SK-N-SH (cell line): ENCODE results near the gene FMNL2. TPM values are rescaled to one million over a fixed set of nuclear protein-coding genes. Genes with fewer than 3 reads are reported as not detected.

ENCODE experiments used
- CTCF ChIA-PET: fragments of 300-600, 350-600 bp; formaldehyde crosslinking; extraction: SDS; loops from one replicate; lab custom pipeline; 2021; lab: Yijun Ruan, JAX
- POLR2A ChIA-PET: fragments of 350-600 bp; sonication (Branson Sonifier 250); formaldehyde crosslinking; extraction: SDS; loops from one replicate; lab custom pipeline; 2020; ENCODE audit warnings: antibody characterized with exemption, inconsistent platforms; lab: Yijun Ruan, JAX
- DNase-seq: peaks from one replicate; pipeline ENCODE4 v3.0.0; 2012
- H2AFZ ChIP-seq: fragments of 200-600 bp; sonication (generic); 2 replicates; pipeline ENCODE4 v1.8.1; 2016; ENCODE audit warnings: antibody characterized with exemption, mild to moderate bottlenecking, low read depth
- H3F3A ChIP-seq: fragments of 200-600 bp; sonication (generic); replicated peaks from 2 replicates; pipeline ENCODE3; 2016; ENCODE audit warnings: antibody characterized with exemption, mild to moderate bottlenecking; ENCODE audit not compliant: insufficient read depth
- H3K27ac ChIP-seq, 2 experiments: fragments of 200-500 bp in 1 of 2; fragments of 200-600 bp in 1 of 2; sonication (Bioruptor generic) in 1 of 2; sonication (generic), shearing (Covaris generic) in 1 of 2; 2 replicates each; pipeline versions ENCODE4 v1.5.1 to v1.6.1; 2014 to 2016; ENCODE audit warnings: low read depth in 2 of 2, inconsistent platforms in 1 of 2, low read length in 1 of 2, mild to moderate bottlenecking in 1 of 2, mixed read lengths in 1 of 2
- H3K27me3 ChIP-seq: fragments of 200-600 bp; sonication (generic), shearing (Covaris generic); 2 replicates; pipeline ENCODE4 v1.6.1; 2016; ENCODE audit warnings: mixed run types; ENCODE audit not compliant: insufficient read depth
- H3K36me3 ChIP-seq, 2 experiments: fragments of 200-500 bp in 1 of 2; fragments of 200-600 bp in 1 of 2; sonication (Bioruptor generic) in 1 of 2; sonication (generic) in 1 of 2; replicated peaks in 1 of 2; 2 replicates each; pipeline versions ENCODE3 to v1.5.1; 2014 to 2016; ENCODE audit warnings: low read length in 1 of 2, mild to moderate bottlenecking in 1 of 2; ENCODE audit not compliant: insufficient read depth in 2 of 2, control insufficient read depth in 1 of 2
- H3K4me1 ChIP-seq, 2 experiments: fragments of 200-500 bp in 1 of 2; fragments of 200-600 bp in 1 of 2; sonication (Bioruptor generic) in 1 of 2; sonication (generic), shearing (Covaris generic) in 1 of 2; 2 replicates each; pipeline versions ENCODE4 v1.5.1 to v1.6.1; 2014 to 2016; ENCODE audit warnings: low read depth in 1 of 2, low read length in 1 of 2, mixed run types in 1 of 2; ENCODE audit not compliant: insufficient read depth in 2 of 2, control insufficient read depth in 1 of 2
- H3K4me2 ChIP-seq: fragments of 200-600 bp; sonication (generic), shearing (Covaris generic); 2 replicates; pipeline ENCODE4 v1.6.1; 2017; ENCODE audit warnings: mixed run types
- H3K4me3 ChIP-seq, 2 experiments: fragments of 200-500 bp in 1 of 2; fragments of 200-600 bp in 1 of 2; sonication (Bioruptor generic) in 1 of 2; sonication (generic), shearing (Covaris generic) in 1 of 2; 2 replicates each; pipeline versions ENCODE4 v1.5.1 to v1.8.1; 2014 to 2016; ENCODE audit warnings: low read depth in 2 of 2, inconsistent platforms in 1 of 2, low read length in 1 of 2, mild to moderate bottlenecking in 1 of 2, mixed read lengths in 1 of 2, moderate library complexity in 1 of 2
- H3K79me2 ChIP-seq: fragments of 200-600 bp; sonication (generic); 2 replicates; pipeline ENCODE4 v1.8.1; 2017; ENCODE audit warnings: mild to moderate bottlenecking; ENCODE audit not compliant: insufficient read depth
- H3K9ac ChIP-seq: fragments of 200-600 bp; sonication (generic); 2 replicates; pipeline ENCODE4 v1.6.1; 2017; ENCODE audit warnings: mixed run types
- H3K9me2 ChIP-seq: fragments of 200-600 bp; sonication (generic); 2 replicates; pipeline ENCODE4 v1.6.1; 2017; ENCODE audit warnings: mixed run types
- H3K9me3 ChIP-seq: fragments of 200-600 bp; sonication (generic); 2 replicates; pipeline ENCODE4 v1.6.1; 2017; ENCODE audit warnings: mixed run types, mild to moderate bottlenecking, moderate library complexity
- H4K20me1 ChIP-seq: fragments of 200-600 bp; sonication (generic); 2 replicates; pipeline ENCODE4 v1.6.1; 2017; ENCODE audit warnings: mild to moderate bottlenecking, mixed run types; ENCODE audit not compliant: insufficient read depth
- CTCF ChIP-seq: fragments of 200-600 bp; sonication (generic); IDR thresholded peaks from 2 replicates; pipeline ENCODE4 v1.6.1; 2017; ENCODE audit warnings: antibody characterized with exemption, mild to moderate bottlenecking, moderate library complexity
- ELF1 ChIP-seq: IDR thresholded peaks from 2 replicates; pipeline ENCODE4 v1.4.0; 2012
- EP300 ChIP-seq, 2 experiments: IDR thresholded peaks; 2 replicates each; pipeline versions ENCODE4 v1.4.0 to v1.6.1; 2012; ENCODE audit warnings: borderline replicate concordance in 1 of 2, low read depth in 1 of 2, low read length in 1 of 2
- EZH2phosphoT487 ChIP-seq: fragments of 200-600 bp; sonication (generic); IDR thresholded peaks from 2 replicates; pipeline ENCODE4 v1.6.1; 2017; ENCODE audit warnings: low read depth, mixed run types, mild to moderate bottlenecking, antibody characterized with exemption, moderate library complexity, borderline replicate concordance
- FOSL2 ChIP-seq: IDR thresholded peaks from 2 replicates; pipeline ENCODE4 v1.4.0; 2012; ENCODE audit warnings: low read depth, mild to moderate bottlenecking, moderate library complexity, borderline replicate concordance
- FOXJ3 ChIP-seq: sonication (generic); formaldehyde crosslinking; IDR thresholded peaks from 2 replicates; pipeline ENCODE4 v1.5.1; 2020; ENCODE audit warnings: mild to moderate bottlenecking, missing genetic modification reagents
- GABPA ChIP-seq: IDR thresholded peaks from 2 replicates; pipeline ENCODE4 v1.4.0; 2012; ENCODE audit warnings: low read depth, mild to moderate bottlenecking
- GATA2 ChIP-seq: sonication (generic); formaldehyde crosslinking; IDR thresholded peaks from 2 replicates; pipeline ENCODE4 v1.5.0; 2020; ENCODE audit warnings: mild to moderate bottlenecking, missing genetic modification reagents
- JUND ChIP-seq: IDR thresholded peaks from 2 replicates; pipeline ENCODE4 v1.4.0; 2012
- MAX ChIP-seq: IDR thresholded peaks from 2 replicates; pipeline ENCODE4 v1.4.0; 2012; ENCODE audit warnings: low read depth
- MEF2A ChIP-seq: IDR thresholded peaks from 2 replicates; pipeline ENCODE4 v1.4.0; 2012; ENCODE audit warnings: low read depth, borderline replicate concordance
- NFIC ChIP-seq: IDR thresholded peaks from 2 replicates; pipeline ENCODE4 v1.4.0; 2012; ENCODE audit warnings: borderline replicate concordance
- NRF1 ChIP-seq: IDR thresholded peaks from 2 replicates; pipeline ENCODE4 v1.6.1; 2012; ENCODE audit warnings: low read depth, mild to moderate bottlenecking, low read length
- RCOR1 ChIP-seq: fragments of 150-350 bp; IDR thresholded peaks from 2 replicates; pipeline ENCODE4 v1.6.1; 2017; ENCODE audit warnings: antibody characterized with exemption, low read length
- RXRA ChIP-seq: IDR thresholded peaks from 2 replicates; pipeline ENCODE4 v1.4.0; 2012; ENCODE audit warnings: low read depth, mild to moderate bottlenecking, borderline replicate concordance
- TEAD4 ChIP-seq: IDR thresholded peaks from 2 replicates; pipeline ENCODE4 v1.4.0; 2012; ENCODE audit warnings: mild to moderate bottlenecking, borderline replicate concordance; ENCODE audit not compliant: insufficient read depth
- ZBTB33 ChIP-seq: IDR thresholded peaks from 2 replicates; pipeline ENCODE4 v1.4.0; 2012; ENCODE audit warnings: low read depth, borderline replicate concordance
- WGBS: methylation state at CpG from one replicate; pipeline ENCODE4 v1.1.6; 2017; ENCODE audit warnings: low lambda C conversion rate; 5-methylcytosine and 5-hydroxymethylcytosine counted together
- polyA plus RNA-seq, 3 experiments: library from polyadenylated mRNA; depleted of rRNA; stranded (reverse); fragments of >200 nt; gene quantifications; 2 replicates each; pipeline ENCODE4 v1.2.3, GENCODE V29; 2012
- TF ChIP-seq, protein P1 (sequence below): IDR thresholded peaks from 2 replicates; pipeline ENCODE4; 2012

FMNL2 gene
- polyA plus RNA-seq, 1 of the 3 experiments (the other 2 are of a cell fraction): 14.5 TPM

- TF ChIP-seq EP300 (IDR thresholded peaks at IDR 0.05; ENCODE audit: borderline replicate concordance in 1 of 2, low read depth in 1 of 2, low read length in 1 of 2): peak in 1 of 2 experiments; percentile 70; a peak in 1 of 4 replicates
- no peak for TF ChIP-seq GABPA
- no peak for TF ChIP-seq EZH2phosphoT487
- TF ChIP-seq RXRA: no peak
Observed at GRCh38 chr2:152497481-152498052, 162.6 kb downstream of the FMNL2 start (continued).

GRCh38 chr2:152499331-152499816 is 164.4 kb downstream of the FMNL2 start:
- Histone ChIP-seq H3K9me2 (no peaks in the 10 kb centered on the region), H3K4me2 (no peak overlapping the region), H2AFZ (no peak overlapping the region), H3K9ac (no peak overlapping the region), H3K4me3 (no peak overlapping the region), H3K9me3 (no peaks in the 10 kb centered on the region), H3K27me3 (no peaks in the 10 kb centered on the region), H3K27ac (peak overlapping the region in 1 of 2 experiments; percentile 88; a peak in 2 of 4 replicates), H3F3A (peaks cover 3% of the 10 kb centered on the region), H4K20me1 (no peaks in the 10 kb centered on the region), H3K79me2 (peaks cover 6% of the 10 kb centered on the region; the same call in 1 of the 2 replicates), H3K36me3 (no peaks in the 10 kb centered on the region), H3K4me1 (peaks cover 2 to 20% of the 10 kb centered on the region in 2 experiments; a peak in 3 of 4 replicates)
- ChIA-PET CTCF (interaction anchor here (1.3 kb wide), 1 partner anchor 46 kb away, joined by 3 read pairs; no protein-coding TSS in a partner anchor), POLR2A (no interaction called here)
- no peak for DNase-seq
- TF ChIP-seq NFIC (no peak), MEF2A (no peak)
- WGBS: 92% methylated on average over 3 of the region's 3 CpGs

DNA sequence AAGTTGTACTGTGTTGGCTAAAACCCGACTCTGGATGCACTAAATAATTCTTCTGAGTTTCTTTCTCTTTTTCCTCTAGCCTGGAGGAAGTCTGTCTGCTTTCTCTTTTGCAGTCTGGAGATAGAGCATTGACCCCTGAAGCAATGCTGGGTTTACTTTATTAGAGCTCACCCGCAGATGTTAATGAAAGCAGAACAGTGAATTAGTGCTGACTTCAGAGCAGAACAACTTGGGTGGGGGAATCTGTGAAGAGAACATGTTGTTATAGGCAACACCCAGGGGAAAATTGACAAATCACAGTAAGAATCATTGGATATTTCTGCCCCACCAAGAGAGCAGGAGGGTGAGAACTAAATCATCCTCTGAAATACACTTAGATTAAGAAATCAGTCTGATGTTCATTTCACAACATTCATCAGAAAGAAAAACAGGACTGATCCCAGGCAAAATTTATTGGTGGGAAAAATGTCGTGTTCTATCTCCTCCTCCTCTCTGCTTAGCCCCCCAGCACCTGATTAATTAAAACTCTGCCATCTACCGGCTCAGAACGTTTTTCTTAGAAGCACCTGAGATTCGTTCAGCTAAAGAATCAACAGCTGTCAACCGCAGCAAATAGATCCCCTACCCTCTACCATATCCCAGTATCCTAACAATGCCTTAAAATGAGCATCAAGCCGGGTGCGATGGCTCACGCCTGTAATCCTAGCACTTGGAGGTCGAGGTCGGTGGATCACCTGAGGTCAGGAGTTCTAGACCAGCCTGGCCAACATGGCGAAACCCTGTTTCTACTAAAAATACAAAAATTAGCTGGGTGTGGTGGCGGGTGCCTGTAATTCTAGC is 165.1 kb downstream of the FMNL2 start:
- ChIA-PET POLR2A (no interaction called here), CTCF (interaction anchor here (1.3 to 1.4 kb wide), 2 partner anchors 45 to 474 kb away, joined by 3 read pairs; no protein-coding TSS in a partner anchor)
- H3K4me3 ChIP-seq: no peak overlapping the region; a peak in 1 of 4 replicates
- peaks cover 9 to 20% of the 10 kb centered on the region in 2 experiments for H3K4me1 ChIP-seq
- no peaks in the 10 kb centered on the region for H3K27me3 ChIP-seq
- H3K9me2 ChIP-seq: no peaks in the 10 kb centered on the region
- no peak overlapping the region for H2AFZ ChIP-seq
- H3K9me3 ChIP-seq: no peaks in the 10 kb centered on the region
- peak; percentile 30 for DNase-seq
- H3K9ac ChIP-seq: no peak overlapping the region
- no peaks in the 10 kb centered on the region for H3K36me3 ChIP-seq
- peaks cover 6% of the 10 kb centered on the region; the same call in 1 of the 2 replicates for H3K79me2 ChIP-seq
- no peak overlapping the region for H3K4me2 ChIP-seq
- H3F3A ChIP-seq: peaks cover 10% of the 10 kb centered on the region
- WGBS: 87% methylated on average over 14 of the region's 14 CpGs
- H4K20me1 ChIP-seq: no peaks in the 10 kb centered on the region
- peak overlapping the region in 1 of 2 experiments; percentile 88; a peak in 2 of 4 replicates for H3K27ac ChIP-seq
- no peak for TF ChIP-seq ELF1
- TF ChIP-seq, protein P1, sequence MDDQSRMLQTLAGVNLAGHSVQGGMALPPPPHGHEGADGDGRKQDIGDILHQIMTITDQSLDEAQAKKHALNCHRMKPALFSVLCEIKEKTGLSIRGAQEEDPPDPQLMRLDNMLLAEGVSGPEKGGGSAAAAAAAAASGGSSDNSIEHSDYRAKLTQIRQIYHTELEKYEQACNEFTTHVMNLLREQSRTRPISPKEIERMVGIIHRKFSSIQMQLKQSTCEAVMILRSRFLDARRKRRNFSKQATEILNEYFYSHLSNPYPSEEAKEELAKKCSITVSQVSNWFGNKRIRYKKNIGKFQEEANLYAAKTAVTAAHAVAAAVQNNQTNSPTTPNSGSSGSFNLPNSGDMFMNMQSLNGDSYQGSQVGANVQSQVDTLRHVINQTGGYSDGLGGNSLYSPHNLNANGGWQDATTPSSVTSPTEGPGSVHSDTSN: no peak
- no peak for TF ChIP-seq FOSL2
- TF ChIP-seq GATA2 (CRISPR knock-in tag): no peak
- TF ChIP-seq EP300 (IDR thresholded peaks at IDR 0.05; ENCODE audit: borderline replicate concordance in 1 of 2, low read depth in 1 of 2, low read length in 1 of 2): no peak
- no peak for TF ChIP-seq RCOR1
- TF ChIP-seq MAX: no peak
- no peak for TF ChIP-seq ZBTB33
- no peak for TF ChIP-seq TEAD4
- no peak for TF ChIP-seq JUND
- no peak for TF ChIP-seq CTCF
- no peak for TF ChIP-seq NRF1
- no peak for TF ChIP-seq FOXJ3 (CRISPR knock-in tag)
